Central memory CD4-positive, alpha-beta T cell (primary cell): Measurements from ENCODE around the gene DNAJC5G.

Experiments used
- DNase-seq: peaks from one replicate; pipeline ENCODE4 v3.0.0; 2022
- total RNA-seq, 3 experiments: gene quantifications; one replicate each; lab custom pipeline; 2026; lab: John Stamatoyannopoulos, UW

Gene DNAJC5G
- total RNA-seq: 0 to 0.11 (median 0) reads per million in 3 experiments

- DNase-seq: no peak
Observed at GRCh38 chr2:27275211-27276150, at the start of gene DNAJC5G. Gene DNAJC5G, plus strand, starts transcription at chr2:27275433. Its CDS starts 1,296 bp downstream, at chr2:27276729.

GRCh38 chr2:27225526-27225925 lies 49.7 kb upstream of the DNAJC5G start:
- no peak for DNase-seq

GRCh38 chr2:27227501-27227900 lies 47.7 kb upstream of the DNAJC5G start:
- DNase-seq: no peak

GRCh38 chr2:27231921-27232320 lies 43.3 kb upstream of the DNAJC5G start:
- DNase-seq: no peak

GRCh38 chr2:27233341-27233740 lies 41.9 kb upstream of the DNAJC5G start:
- DNase-seq: no peak

GRCh38 chr2:27236136-27236535 lies 39.1 kb upstream of the DNAJC5G start:
- no peak for DNase-seq

- no peak for DNase-seq
Observed at GRCh38 chr2:27236626-27237025, 38.6 kb upstream of the DNAJC5G start.

GRCh38 chr2:27237341-27237945 lies 37.8 kb upstream of the DNAJC5G start:
- no peak for DNase-seq

- DNase-seq: no peak
Observed at GRCh38 chr2:27238976-27239375, 36.3 kb upstream of the DNAJC5G start.

GRCh38 chr2:27240406-27240805 lies 34.8 kb upstream of the DNAJC5G start:
- DNase-seq: no peak

GRCh38 chr2:27241761-27242613 lies 33.2 kb upstream of the DNAJC5G start:
- DNase-seq: no peak

- DNase-seq: no peak
Observed at GRCh38 chr2:27242614-27242951, 32.6 kb upstream of the DNAJC5G start.

- no peak for DNase-seq
Observed at GRCh38 chr2:27243391-27244130, 31.7 kb upstream of the DNAJC5G start.

GRCh38 chr2:27245116-27245515 lies 30.1 kb upstream of the DNAJC5G start:
- DNase-seq: no peak

GRCh38 chr2:27245626-27246025 lies 29.6 kb upstream of the DNAJC5G start:
- DNase-seq: no peak

GRCh38 chr2:27247893-27248292 lies 27.3 kb upstream of the DNAJC5G start:
- no peak for DNase-seq

GRCh38 chr2:27249159-27249890 lies 25.9 kb upstream of the DNAJC5G start:
- DNase-seq: no peak

- peak; percentile 29 for DNase-seq
Observed at GRCh38 chr2:27249891-27250651, 25.2 kb upstream of the DNAJC5G start.

GRCh38 chr2:27250652-27251379 lies 24.4 kb upstream of the DNAJC5G start:
- DNase-seq: no peak

GRCh38 chr2:27251766-27252165 lies 23.5 kb upstream of the DNAJC5G start:
- no peak for DNase-seq
